Sciatic nerve (tissue), 2 donors: Measurements from ENCODE around the gene C6orf47. TPM values are rescaled to one million over a fixed set of nuclear protein-coding genes. Genes with fewer than 3 reads are reported as not detected.

Experiments
- ATAC-seq: fragments of 200-7000 bp; cut with Tn5 transposase; one replicate; pipeline ENCODE4 v1.9.1; 2020; ENCODE audit warnings: mild to moderate bottlenecking, moderate library complexity
- DNase-seq: peaks from one replicate; pipeline ENCODE4 v3.0.0-alpha.2; 2020; ENCODE audit warnings: low spot score
- intact Hi-C: fragments of 100-400 bp; cut with DNase I; formaldehyde crosslinking; loops from one replicate; pipeline ENCODE4 v1.14.2; 2022
- microRNA-seq: library from miRNA; unstranded; fragments of <30 nt; microRNA quantifications from one replicate; pipeline ENCODE4 v1.2.0, GENCODE V29; 2020
- total RNA-seq: library from RNA; stranded (reverse); fragmentation: NEBNext Ultra II Directional; extraction: Animal tissue kit (Norgen Biotek cat#: 25700); gene quantifications from one replicate; pipeline ENCODE4 v1.2.1, GENCODE V29; 2021
- donor health status: DM: no; HTN: no; CAD: no.
- donor health status: DM: no; HTN: no; CAD: no.

C6orf47 gene
- total RNA-seq, 1 donor from 2014 or later = 14.5 TPM

GRCh38 chr6:31621320-31621939, 39.1 kb downstream of the C6orf47 start:
- no peak for ATAC-seq
- no peak for DNase-seq
- intact Hi-C loops = no loop called here

GRCh38 chr6:31620586-31621319, 39.8 kb downstream of the C6orf47 start, which contains the start of gene PRRC2A:
TSS of gene PRRC2A (plus strand) at chr6:31620715. CDS start at chr6:31622790, 2,075 bp downstream.
- intact Hi-C loops = no loop called here
- ATAC-seq = peak; percentile 33
- DNase-seq = peak; percentile 97

DNA sequence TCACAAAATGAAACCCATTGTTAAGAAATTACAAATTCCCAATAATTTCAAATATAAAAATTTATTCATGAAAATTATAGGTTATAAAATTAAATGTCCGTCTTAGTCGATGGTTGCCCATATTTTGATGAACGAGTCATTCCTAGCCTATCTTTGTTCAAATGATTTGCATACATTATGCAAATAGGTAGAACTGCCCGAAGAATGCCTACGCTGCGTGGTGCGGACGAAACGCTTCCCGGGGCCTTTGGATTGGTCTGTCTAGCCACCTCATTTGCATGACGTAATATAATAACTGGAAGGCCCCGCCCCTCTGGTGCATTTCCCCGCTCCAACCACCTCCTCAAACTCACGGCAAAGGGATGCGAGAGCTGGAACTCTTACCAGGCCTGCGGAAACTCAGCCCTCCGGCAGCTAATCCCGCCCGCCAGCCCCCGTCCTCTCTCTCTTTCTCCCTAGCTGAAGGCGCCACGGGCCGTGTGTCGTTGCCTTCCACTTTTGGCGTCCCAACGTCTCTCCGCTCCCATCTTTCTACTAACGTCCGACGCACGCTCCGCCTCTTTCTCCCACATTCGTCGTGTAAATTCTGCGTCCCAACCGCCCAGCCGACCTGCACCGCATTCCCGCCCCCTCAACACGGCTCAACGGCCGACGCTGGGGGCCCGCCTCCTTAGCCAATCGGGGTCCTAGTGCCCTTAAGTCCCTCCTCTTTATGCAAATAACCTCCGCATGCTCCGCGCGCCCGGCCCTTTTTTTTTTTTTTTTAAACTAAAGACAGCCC, 40.6 kb downstream of the C6orf47 start:
- intact Hi-C loops = no loop called here

DNA sequence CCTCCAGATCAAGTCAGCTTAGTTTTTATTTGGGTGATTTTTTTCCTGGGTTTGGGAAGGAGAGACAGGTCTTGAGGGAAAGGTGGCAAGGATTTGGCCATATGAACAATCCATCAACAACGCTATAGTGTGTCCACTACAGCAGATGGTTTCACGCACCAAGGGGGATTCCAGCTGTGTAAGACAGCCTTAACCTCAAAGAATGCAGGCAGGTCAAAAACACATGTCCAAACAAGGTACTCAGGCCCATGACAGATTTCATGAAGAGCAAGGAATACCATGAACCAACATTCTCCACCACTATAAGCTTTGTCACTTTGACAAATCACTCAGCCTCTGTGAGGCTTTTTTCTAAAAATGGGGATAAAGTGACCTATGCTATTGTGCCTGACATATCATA, 43.6 kb downstream of the C6orf47 start:
- intact Hi-C loops = no loop called here
- ATAC-seq = no peak
- no peak for DNase-seq

More for the DNA sequence above, 40.6 kb downstream of the C6orf47 start:
- peak; percentile 97 for ATAC-seq
- DNase-seq = peak; percentile 98

- DNase-seq = no peak
- no peak for ATAC-seq
- intact Hi-C loops = no loop called here
These were observed 44.8 kb downstream of the C6orf47 start for GRCh38 chr6:31615748-31616147.

GRCh38 chr6:31614684-31615578, 45.6 kb downstream of the C6orf47 start, which contains the start of gene AIF1:
TSS of gene AIF1 (plus strand) at chr6:31615234. CDS start at chr6:31615330, 96 bp downstream.
- no peak for DNase-seq
- intact Hi-C loops = no loop called here
- ATAC-seq = no peak

DNA sequence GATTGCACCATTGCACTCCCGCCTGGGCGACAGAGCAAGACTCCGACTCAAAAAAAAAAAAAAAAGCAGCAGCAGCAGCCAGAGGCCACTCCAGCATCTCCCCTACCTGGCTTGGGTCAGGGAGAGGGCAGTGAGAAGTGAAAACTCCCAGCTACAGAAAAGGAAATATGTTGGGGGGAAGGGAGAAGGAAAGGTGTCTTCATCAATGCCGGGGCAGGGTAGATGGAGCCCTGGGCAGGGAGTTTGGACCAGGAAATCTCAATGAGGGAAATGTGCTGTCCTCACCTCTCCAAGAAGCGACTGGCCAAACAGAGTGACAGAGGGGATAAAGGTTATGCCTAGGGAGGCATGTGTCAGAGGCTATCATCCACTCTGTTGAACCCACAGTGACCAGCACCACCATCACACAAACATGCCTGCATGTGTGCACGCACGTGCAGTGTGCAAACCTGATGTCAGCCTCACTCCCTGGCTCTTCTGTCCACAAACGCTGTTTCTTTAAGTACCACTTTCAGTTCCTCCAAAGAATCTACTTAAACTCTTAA, 46.4 kb downstream of the C6orf47 start:
- ATAC-seq = peak; percentile 29
- DNase-seq = no peak
- intact Hi-C loops = no loop called here

DNA sequence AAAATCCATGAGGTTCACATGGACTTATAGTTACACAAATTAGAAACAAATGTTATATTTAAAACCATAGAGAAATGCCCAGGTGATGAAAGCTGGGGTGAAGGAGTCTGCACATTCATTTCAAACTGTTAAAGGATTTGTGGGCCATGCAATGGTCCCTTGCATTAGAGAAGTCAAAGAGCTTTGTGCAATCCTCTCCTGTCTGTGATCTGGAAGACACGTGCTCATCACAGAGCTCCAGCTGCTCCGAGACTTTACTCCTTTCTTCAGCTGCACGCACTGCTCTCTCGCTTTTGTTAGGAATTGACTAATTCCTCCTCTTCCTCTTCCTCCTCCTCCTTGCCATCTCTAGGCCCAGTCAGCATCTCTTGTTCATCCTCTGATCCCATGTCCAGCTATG, 49.6 kb downstream of the C6orf47 start:
- ATAC-seq (no peak), DNase-seq (no peak)
- intact Hi-C loops = no loop called here

- DNase-seq (no peak), ATAC-seq (no peak)
- intact Hi-C loops = no loop called here
These were observed 50.8 kb downstream of the C6orf47 start for GRCh38 chr6:31609519-31610406.

Small RNA genes lying within 50 kb of the gene (microRNA-seq; reads per million reads assigned to microRNA genes)
- gene MIR4646 (2.5 reads per million), gene MIR6832 (not detected)

Other genes starting within 250 kb of the C6orf47 start
- gene MICB, start 162.6 kb downstream of the C6orf47 start, total RNA-seq = 2.9 TPM
- not detected for gene MCCD1, start 131.8 kb downstream of the C6orf47 start, total RNA-seq
- gene DDX39B, start 118.8 kb downstream of the C6orf47 start, total RNA-seq = 258 TPM
- gene ATP6V1G2, start 114.2 kb downstream of the C6orf47 start, total RNA-seq = 4.8 TPM
- gene NFKBIL1, start 113.2 kb downstream of the C6orf47 start, total RNA-seq = 23.0 TPM
- 0.27 TPM for gene LTA, start 88.5 kb downstream of the C6orf47 start, total RNA-seq
- gene TNF, start 85.2 kb downstream of the C6orf47 start, total RNA-seq = 0.40 TPM
- 4.0 TPM for gene LTB, start 78.4 kb downstream of the C6orf47 start, total RNA-seq
- 17.7 TPM for gene LST1, start 74.5 kb downstream of the C6orf47 start, total RNA-seq
- 1.1 TPM for gene NCR3, start 67.8 kb downstream of the C6orf47 start, total RNA-seq
- 50.6 TPM for gene AIF1, start 45.5 kb downstream of the C6orf47 start, total RNA-seq
- 166 TPM for gene PRRC2A, start 40.1 kb downstream of the C6orf47 start, total RNA-seq
- 201 TPM for gene BAG6, start 8.1 kb downstream of the C6orf47 start, total RNA-seq
- 0.53 TPM for gene APOM, start 4.9 kb downstream of the C6orf47 start, total RNA-seq
- 16.7 TPM for gene GPANK1, start 4.2 kb upstream of the C6orf47 start, total RNA-seq
- gene CSNK2B, start 5.3 kb upstream of the C6orf47 start, total RNA-seq = 116 TPM
- gene LY6G5B, start 9.2 kb upstream of the C6orf47 start, total RNA-seq = 20.4 TPM
- gene LY6G5C, start 20.3 kb upstream of the C6orf47 start, total RNA-seq = 2.1 TPM
- 46.0 TPM for gene ABHD16A, start 42.5 kb upstream of the C6orf47 start, total RNA-seq
- not detected for gene LY6G6F, start 46.1 kb upstream of the C6orf47 start, total RNA-seq
- gene LY6G6D, start 54.6 kb upstream of the C6orf47 start, total RNA-seq = not detected
- 0.71 TPM for gene LY6G6C, start 61.0 kb upstream of the C6orf47 start, total RNA-seq
- 0.62 TPM for gene MPIG6B, start 62.6 kb upstream of the C6orf47 start, total RNA-seq
- gene DDAH2, start 68.5 kb upstream of the C6orf47 start, total RNA-seq = 124 TPM
- 239 TPM for gene CLIC1, start 75.8 kb upstream of the C6orf47 start, total RNA-seq
- 21.2 TPM for gene MSH5, start 79.2 kb upstream of the C6orf47 start, total RNA-seq
- 4.9 TPM for gene SAPCD1, start 101.9 kb upstream of the C6orf47 start, total RNA-seq
- 0.94 TPM for gene VWA7, start 116.5 kb upstream of the C6orf47 start, total RNA-seq
- 42.3 TPM for gene VARS1, start 135.0 kb upstream of the C6orf47 start, total RNA-seq
- 30.1 TPM for gene LSM2, start 146.2 kb upstream of the C6orf47 start, total RNA-seq
- gene HSPA1L, start 154.5 kb upstream of the C6orf47 start, total RNA-seq = 2.8 TPM
- 195 TPM for gene HSPA1A, start 154.8 kb upstream of the C6orf47 start, total RNA-seq
- 181 TPM for gene HSPA1B, start 167.0 kb upstream of the C6orf47 start, total RNA-seq
- gene NEU1, start 202.0 kb upstream of the C6orf47 start, total RNA-seq = 22.1 TPM
- gene SLC44A4, start 218.2 kb upstream of the C6orf47 start, total RNA-seq = 2.1 TPM
- gene EHMT2, start 236.9 kb upstream of the C6orf47 start, total RNA-seq = 49.4 TPM
- 8.4 TPM for gene ZBTB12, start 241.3 kb upstream of the C6orf47 start, total RNA-seq